GM21737 (cell line): ENCODE measurements around the gene SAT1.
A peak's percentile ranks its signal among the peaks of the same experiment; 100 is the strongest.

Experiments used
- ATAC-seq: cut with Tn5 transposase; IDR thresholded peaks from one replicate; pipeline ENCODE4 v1.9.1; 2021; ENCODE audit warnings: mild to moderate bottlenecking, moderate library complexity; ENCODE audit not compliant: unreplicated experiment

SAT1 gene

GRCh38 chrX:23773601-23774175, 9.3 kb upstream of the SAT1 start:
- ATAC-seq: peak; percentile 81

- no peak for ATAC-seq
Observed at GRCh38 chrX:23776363-23776762, 6.6 kb upstream of the SAT1 start.

GRCh38 chrX:23779025-23779424, 3.9 kb upstream of the SAT1 start:
- ATAC-seq: no peak

- no peak for ATAC-seq
Observed at GRCh38 chrX:23782455-23782854, 518 bp upstream of the SAT1 start.

GRCh38 chrX:23783589-23784469, 856 bp downstream of the SAT1 start:
- no peak for ATAC-seq

- no peak for ATAC-seq
Observed at GRCh38 chrX:23784470-23785331, 1.7 kb downstream of the SAT1 start.

- ATAC-seq: no peak
Observed at GRCh38 chrX:23785580-23785979, 2.6 kb downstream of the SAT1 start.

GRCh38 chrX:23786268-23786815, 3.4 kb downstream of the SAT1 start:
- ATAC-seq: no peak

GRCh38 chrX:23787745-23788118, 4.8 kb downstream of the SAT1 start:
- no peak for ATAC-seq

- no peak for ATAC-seq
Observed at GRCh38 chrX:23788521-23788920, 5.5 kb downstream of the SAT1 start.

GRCh38 chrX:23788946-23789345, 6.0 kb downstream of the SAT1 start:
- ATAC-seq: no peak

- ATAC-seq: no peak
Observed at GRCh38 chrX:23789386-23790154, 6.6 kb downstream of the SAT1 start.

- ATAC-seq: no peak
Observed at GRCh38 chrX:23790155-23790497, 7.2 kb downstream of the SAT1 start.

- no peak for ATAC-seq
Observed at GRCh38 chrX:23792861-23793553, 10.0 kb downstream of the SAT1 start.

- no peak for ATAC-seq
Observed at GRCh38 chrX:23795221-23795620, 12.2 kb downstream of the SAT1 start.

- no peak for ATAC-seq
Observed at GRCh38 chrX:23797371-23798128, 14.6 kb downstream of the SAT1 start.

GRCh38 chrX:23799469-23800065, 16.6 kb downstream of the SAT1 start:
- no peak for ATAC-seq

- no peak for ATAC-seq
Observed at GRCh38 chrX:23802431-23802830, 19.5 kb downstream of the SAT1 start.

- no peak for ATAC-seq
Observed at GRCh38 chrX:23803931-23804381, 21.0 kb downstream of the SAT1 start.
